Measurements from ENCODE around the gene PEMT. TPM values are rescaled to one million over a fixed set of nuclear protein-coding genes. Genes with fewer than 3 reads are reported as not detected.

Gene PEMT
- total RNA-seq, 2 experiments from 2014 or later: 14.1 to 17.2 TPM

DNA sequence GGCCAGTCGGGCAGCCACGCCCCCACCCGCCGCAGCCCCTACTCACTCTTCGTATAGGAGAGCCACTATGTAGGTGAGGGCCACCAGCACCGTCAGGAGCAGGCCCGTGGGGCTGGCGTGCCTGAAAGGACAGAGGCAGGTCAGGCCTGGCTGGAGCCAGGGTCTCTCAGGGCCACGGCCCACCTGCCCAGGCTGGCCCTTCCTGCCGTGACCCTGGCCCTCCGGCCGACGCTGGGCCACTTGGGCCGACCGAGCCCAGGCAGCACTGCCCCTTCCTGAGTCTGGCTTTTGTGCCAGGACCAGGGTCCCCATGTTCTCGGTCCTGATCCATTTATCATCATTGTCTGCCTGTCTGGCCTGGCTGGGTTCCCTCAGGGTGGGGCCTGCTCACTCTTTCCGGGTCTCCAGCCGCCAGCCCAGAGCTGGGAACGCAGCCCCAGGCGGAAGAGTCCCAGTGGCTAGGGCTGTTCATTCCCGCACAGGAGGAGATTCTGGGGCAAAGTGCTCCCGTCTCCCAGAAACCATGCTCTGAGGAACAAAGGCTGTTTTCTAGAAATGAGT lies 85.2 kb downstream of the PEMT start:
- POLR2A ChIA-PET: interaction anchor here (0.6 kb wide), 1 partner anchor 87 kb away, joined by 3 read pairs; no protein-coding TSS in a partner anchor

DNA sequence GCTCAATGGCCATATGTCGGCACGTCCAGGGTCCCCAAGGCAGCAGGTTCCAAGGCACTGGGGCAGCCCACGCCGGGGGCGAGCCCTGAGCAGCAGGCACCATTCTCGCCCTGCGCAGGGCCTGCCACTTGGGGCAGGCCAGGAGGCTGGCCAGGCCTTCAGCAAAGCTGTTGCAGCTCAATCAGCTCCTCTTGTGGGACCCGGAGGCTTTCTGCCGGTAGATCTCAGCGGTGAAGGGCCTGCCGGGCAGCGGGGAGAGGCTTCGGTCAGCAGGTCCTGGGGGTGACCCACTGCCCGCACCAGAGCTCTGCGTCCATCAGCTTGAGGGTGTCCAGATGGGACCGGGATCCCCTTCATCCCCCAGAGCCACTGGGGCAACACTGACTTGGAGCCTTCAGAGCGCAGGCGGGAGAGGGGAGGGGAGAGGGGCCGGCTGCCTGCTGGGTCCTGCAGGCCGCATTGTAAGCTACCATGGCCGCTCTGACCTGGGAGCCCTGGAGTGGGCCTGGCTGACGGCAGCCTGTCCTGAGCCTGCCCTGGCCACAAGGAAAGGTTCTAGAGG lies 85.8 kb downstream of the PEMT start:
- ChIA-PET CTCF (interaction anchor here (3.3 kb wide), 1 partner anchor 9 kb away, joined by 17 read pairs; no protein-coding TSS in a partner anchor), POLR2A (no interaction called here)
- no peak overlapping the region for H3K4me3 Mint-ChIP-seq
- H3K27ac Mint-ChIP-seq: no peak overlapping the region
- H3K36me3 Mint-ChIP-seq (ENCODE audit: low read depth): no peaks in the 10 kb centered on the region
- H3K27me3 Mint-ChIP-seq (ENCODE audit: low read depth): no peaks in the 10 kb centered on the region
- H3K9me3 Mint-ChIP-seq (ENCODE audit: insufficient read depth): no peaks in the 10 kb centered on the region
- no peak for ATAC-seq
- DNase-seq: no peak
- peaks cover 8% of the 10 kb centered on the region for H3K4me1 Mint-ChIP-seq (ENCODE audit: low read depth)

More for the DNA sequence above, 85.2 kb downstream of the PEMT start:
- Mint-ChIP-seq H3K36me3 (ENCODE audit: low read depth) (no peaks in the 10 kb centered on the region), H3K9me3 (ENCODE audit: insufficient read depth) (no peaks in the 10 kb centered on the region), H3K4me1 (ENCODE audit: low read depth) (peaks cover 14% of the 10 kb centered on the region), H3K27ac (no peak overlapping the region), H3K27me3 (ENCODE audit: low read depth) (no peaks in the 10 kb centered on the region), H3K4me3 (no peak overlapping the region)
- no peak for ATAC-seq
- CTCF ChIA-PET: interaction anchor here (3.3 kb wide), 1 partner anchor 9 kb away, joined by 17 read pairs; no protein-coding TSS in a partner anchor
- no peak for DNase-seq

DNA sequence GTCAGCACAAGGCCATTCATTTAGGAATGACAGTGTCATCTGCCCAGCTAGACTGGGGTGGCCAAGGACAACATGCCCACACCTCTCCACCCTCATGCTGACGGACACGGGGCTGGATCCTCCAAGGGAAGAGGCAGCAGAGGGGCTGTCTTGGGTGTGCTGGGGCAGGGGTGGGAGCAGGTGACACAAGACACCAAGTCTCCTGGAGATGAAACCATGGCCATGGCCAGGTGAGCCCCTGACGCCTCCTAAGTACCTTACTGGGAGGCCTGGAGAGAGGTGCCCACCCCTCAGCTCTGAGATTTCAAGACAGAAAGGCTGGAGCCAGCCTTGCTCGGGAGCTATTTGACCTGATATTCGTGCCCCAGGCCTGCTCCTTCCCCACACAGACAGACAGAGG lies 86.4 kb downstream of the PEMT start:
- H3K36me3 Mint-ChIP-seq (ENCODE audit: low read depth): no peaks in the 10 kb centered on the region
- H3K27me3 Mint-ChIP-seq (ENCODE audit: low read depth): no peaks in the 10 kb centered on the region
- H3K27ac Mint-ChIP-seq: no peak overlapping the region
- ATAC-seq (no peak), DNase-seq (no peak)
- H3K4me1 Mint-ChIP-seq (ENCODE audit: low read depth): peaks cover 3% of the 10 kb centered on the region
- H3K4me3 Mint-ChIP-seq: no peak overlapping the region
- CTCF ChIA-PET: interaction anchor here (3.3 kb wide), 1 partner anchor 8 kb away, joined by 17 read pairs; no protein-coding TSS in a partner anchor
- POLR2A ChIA-PET: no interaction called here
- no peaks in the 10 kb centered on the region for H3K9me3 Mint-ChIP-seq (ENCODE audit: insufficient read depth)

DNA sequence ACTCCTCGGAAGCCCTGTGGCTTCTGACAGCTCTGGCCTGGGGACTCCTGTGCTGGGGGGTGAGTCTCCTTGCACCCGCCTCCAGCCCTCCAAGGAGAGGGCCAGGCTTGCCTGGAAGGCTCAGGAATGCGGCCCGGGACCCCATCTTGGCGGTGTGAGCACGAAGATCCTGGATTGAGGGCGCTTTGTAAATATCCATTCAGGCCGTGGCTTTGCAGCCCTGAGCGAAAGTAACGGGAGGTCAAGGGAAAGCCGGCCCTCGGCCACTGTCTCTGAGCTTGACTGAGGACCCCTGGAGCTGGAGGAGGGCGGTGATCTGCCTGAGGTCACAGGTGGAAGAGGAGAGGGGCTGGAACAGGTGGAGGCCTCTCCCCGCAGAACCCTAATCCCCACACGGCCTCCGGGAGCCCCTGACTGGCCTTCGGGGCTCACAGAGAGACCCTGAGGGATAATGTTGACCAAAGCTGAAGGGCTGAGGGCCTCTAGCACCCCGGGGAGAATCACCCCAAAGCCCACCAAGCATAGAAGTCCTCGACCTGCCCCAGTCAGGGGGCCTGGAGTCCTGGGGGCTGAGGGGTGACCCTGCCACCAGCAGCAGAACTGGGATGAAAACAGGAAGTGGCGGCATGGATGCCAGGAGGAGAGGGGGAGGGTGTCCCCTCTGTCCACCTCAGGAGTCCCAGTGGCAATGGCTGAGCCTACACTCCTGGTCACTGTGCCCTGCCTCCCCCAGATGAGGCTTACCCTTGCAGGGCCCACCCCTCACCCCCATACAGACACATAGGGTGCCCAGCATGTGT lies 87.0 kb downstream of the PEMT start:
- no peaks in the 10 kb centered on the region for H3K36me3 Mint-ChIP-seq (ENCODE audit: low read depth)
- no peak for DNase-seq
- ChIA-PET CTCF (interaction anchor here (3.3 kb wide), 1 partner anchor 8 kb away, joined by 17 read pairs; no protein-coding TSS in a partner anchor), POLR2A (no interaction called here)
- no peaks in the 10 kb centered on the region for H3K4me1 Mint-ChIP-seq (ENCODE audit: low read depth)
- H3K27me3 Mint-ChIP-seq (ENCODE audit: low read depth): no peaks in the 10 kb centered on the region
- no peaks in the 10 kb centered on the region for H3K9me3 Mint-ChIP-seq (ENCODE audit: insufficient read depth)
- no peak overlapping the region for H3K4me3 Mint-ChIP-seq
- no peak for ATAC-seq
- H3K27ac Mint-ChIP-seq: no peak overlapping the region

DNA sequence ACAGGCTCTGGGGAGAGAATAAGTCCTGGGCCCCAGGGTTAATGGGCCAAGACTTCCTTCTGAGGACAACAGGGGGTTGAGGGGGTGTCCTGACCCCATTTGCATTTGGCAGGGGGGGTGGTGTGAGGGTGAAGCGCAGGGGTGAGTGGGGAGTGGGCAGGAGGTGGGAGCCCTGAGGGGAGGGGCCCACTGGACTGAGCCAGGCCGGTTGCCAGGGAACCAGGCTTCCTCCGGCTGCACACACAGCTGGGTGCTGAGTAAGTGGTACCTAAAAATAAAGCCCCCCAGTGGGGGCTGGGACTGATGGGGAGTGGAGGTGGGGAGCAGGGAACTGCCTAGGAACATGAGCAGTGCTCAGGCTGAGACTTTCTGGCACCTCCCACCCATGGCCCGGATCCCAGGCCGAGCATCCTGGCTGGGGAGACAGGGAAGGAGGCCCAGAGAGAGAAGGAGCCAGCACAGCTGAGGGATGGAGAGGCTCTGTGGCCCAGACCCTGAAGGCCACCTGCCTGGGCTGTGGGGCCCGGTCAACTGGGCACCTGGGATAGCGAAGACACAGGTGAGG lies 87.9 kb downstream of the PEMT start:
- H3K9me3 Mint-ChIP-seq (ENCODE audit: insufficient read depth): no peaks in the 10 kb centered on the region
- no peaks in the 10 kb centered on the region for H3K36me3 Mint-ChIP-seq (ENCODE audit: low read depth)
- POLR2A ChIA-PET: no interaction called here
- H3K4me1 Mint-ChIP-seq (ENCODE audit: low read depth): no peaks in the 10 kb centered on the region
- DNase-seq (no peak), ATAC-seq (no peak)
- H3K4me3 Mint-ChIP-seq: no peak overlapping the region
- H3K27ac Mint-ChIP-seq: no peak overlapping the region
- CTCF ChIA-PET: no interaction called here
- H3K27me3 Mint-ChIP-seq (ENCODE audit: low read depth): no peaks in the 10 kb centered on the region

DNA sequence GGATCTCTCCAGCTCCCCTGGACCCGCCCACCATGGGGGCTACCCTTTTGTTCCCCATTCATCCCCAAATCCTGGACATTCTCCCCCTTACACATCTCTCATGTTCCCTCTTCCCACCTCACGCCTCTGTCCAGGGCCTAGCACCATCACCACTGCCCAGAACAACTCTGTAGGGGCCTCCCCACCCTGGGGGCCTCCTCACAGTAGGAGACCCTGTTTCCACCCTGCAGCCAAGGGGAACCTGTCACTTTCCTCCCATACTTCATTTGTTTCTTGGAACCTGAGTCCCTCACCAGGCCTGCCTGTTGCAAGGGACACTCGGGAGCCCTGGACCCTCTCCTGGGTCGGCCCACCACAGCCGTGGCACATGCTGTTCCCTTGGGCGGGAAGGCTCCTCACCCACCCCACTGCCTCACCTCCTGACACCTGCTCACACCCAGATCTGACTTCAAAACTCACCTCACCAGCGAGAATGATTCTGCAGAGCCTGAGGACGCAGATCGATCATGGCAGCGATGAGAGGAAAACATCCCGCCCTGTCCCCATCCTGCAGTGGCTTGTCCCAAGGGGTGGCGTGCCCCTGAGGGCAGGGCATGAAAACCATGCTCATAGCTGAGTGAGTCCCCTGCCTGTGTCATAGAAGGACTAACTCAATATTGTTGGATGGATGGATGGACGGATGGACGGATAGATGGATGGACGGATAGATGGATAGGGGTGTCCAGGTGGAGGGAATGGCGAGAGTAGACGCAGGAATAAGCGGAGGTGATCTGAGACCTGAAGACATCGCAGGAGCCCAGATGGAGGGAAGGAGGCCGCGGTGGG lies 88.6 kb downstream of the PEMT start:
- ChIA-PET POLR2A (no interaction called here), CTCF (no interaction called here)
- Mint-ChIP-seq H3K4me3 (no peak overlapping the region), H3K36me3 (ENCODE audit: low read depth) (no peaks in the 10 kb centered on the region), H3K27me3 (ENCODE audit: low read depth) (no peaks in the 10 kb centered on the region), H3K9me3 (ENCODE audit: insufficient read depth) (no peaks in the 10 kb centered on the region), H3K4me1 (ENCODE audit: low read depth) (no peaks in the 10 kb centered on the region), H3K27ac (no peak overlapping the region)
- ATAC-seq (no peak), DNase-seq (no peak)

DNA sequence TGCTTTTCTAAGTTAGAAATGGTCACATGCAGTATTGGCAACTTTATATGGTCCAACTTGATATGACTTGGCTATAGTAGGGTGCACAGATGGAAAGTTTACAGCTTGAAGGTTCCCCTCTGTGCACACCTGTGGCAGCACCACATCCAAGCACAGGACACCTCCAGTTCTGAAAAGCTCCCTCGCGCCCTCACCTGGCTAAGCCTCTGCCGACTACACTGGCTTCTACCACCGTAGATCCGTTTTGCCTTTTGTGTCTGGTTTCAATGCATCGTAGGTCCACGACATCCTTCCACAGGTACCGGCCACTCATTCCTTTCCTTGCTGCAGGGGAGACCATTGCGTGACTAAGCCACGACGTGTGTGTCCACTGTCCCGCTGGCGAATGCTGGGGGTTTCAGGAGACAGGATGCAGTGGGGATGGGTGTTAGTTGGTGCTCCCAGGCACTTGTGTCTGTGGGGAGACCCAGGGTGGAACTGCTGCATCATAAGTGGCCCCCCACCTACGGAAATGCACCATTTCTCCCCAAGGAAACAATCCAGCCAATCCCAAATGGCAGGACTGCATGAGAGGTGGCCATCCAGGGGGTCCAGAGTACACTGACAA lies 90.4 kb downstream of the PEMT start:
- no peaks in the 10 kb centered on the region for H3K9me3 Mint-ChIP-seq (ENCODE audit: insufficient read depth)
- no peak overlapping the region for H3K27ac Mint-ChIP-seq
- CTCF ChIA-PET: interaction anchor here (1.8 kb wide), 1 partner anchor 145 kb away, joined by 4 read pairs; no protein-coding TSS in a partner anchor
- ATAC-seq (no peak), DNase-seq (no peak)
- no peak overlapping the region for H3K4me3 Mint-ChIP-seq
- POLR2A ChIA-PET: no interaction called here
- H3K36me3 Mint-ChIP-seq (ENCODE audit: low read depth): no peaks in the 10 kb centered on the region
- H3K4me1 Mint-ChIP-seq (ENCODE audit: low read depth): peaks cover 4% of the 10 kb centered on the region
- H3K27me3 Mint-ChIP-seq (ENCODE audit: low read depth): peaks cover 3% of the 10 kb centered on the region

DNA sequence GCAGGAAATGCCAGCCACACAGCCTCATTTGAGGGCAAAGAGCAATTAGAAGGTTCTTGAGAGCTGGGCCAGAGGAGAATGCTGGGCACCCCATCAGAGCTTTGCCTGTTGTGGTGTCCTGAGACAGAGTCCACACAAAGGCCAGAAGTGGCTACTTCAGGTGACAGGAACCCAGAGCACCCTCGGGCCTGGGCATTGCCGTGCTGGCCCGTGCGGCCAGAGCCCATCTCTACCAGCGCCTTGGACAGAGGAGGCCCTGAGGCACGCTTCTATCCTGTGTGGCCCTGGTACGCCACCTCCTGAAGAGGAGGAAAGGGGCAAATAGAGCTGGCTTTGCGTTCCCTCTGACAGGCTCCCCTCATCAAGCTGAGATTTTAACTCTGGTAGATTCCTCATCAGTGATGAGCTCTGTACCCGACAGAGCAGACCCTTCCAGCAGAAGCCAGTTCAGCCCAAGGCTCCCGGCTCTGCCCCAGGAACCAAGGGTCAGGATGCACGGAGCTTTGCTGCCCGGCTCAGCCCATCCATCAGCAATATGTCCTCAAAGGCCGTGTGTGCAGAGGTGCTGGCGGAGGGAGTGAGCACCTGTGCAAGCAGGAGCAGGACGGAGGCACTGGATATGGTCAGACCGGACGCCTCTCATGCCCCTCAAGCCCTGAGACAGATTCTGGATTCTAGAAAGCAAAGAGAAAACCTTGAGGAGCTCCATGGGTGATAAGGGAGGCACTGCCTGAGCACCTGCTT lies 91.9 kb downstream of the PEMT start:
- Mint-ChIP-seq H3K27me3 (ENCODE audit: low read depth) (peaks cover 15% of the 10 kb centered on the region), H3K4me3 (no peak overlapping the region), H3K27ac (no peak overlapping the region), H3K36me3 (ENCODE audit: low read depth) (peaks cover 4% of the 10 kb centered on the region), H3K4me1 (ENCODE audit: low read depth) (peaks cover 15% of the 10 kb centered on the region), H3K9me3 (ENCODE audit: insufficient read depth) (no peaks in the 10 kb centered on the region)
- ATAC-seq (no peak), DNase-seq (no peak)
- CTCF ChIA-PET: interaction anchor here (0.9 to 1.8 kb wide), 4 partner anchors 69 to 144 kb away, joined by 3 to 4 read pairs (median 4); no protein-coding TSS in a partner anchor
- POLR2A ChIA-PET: no interaction called here

DNA sequence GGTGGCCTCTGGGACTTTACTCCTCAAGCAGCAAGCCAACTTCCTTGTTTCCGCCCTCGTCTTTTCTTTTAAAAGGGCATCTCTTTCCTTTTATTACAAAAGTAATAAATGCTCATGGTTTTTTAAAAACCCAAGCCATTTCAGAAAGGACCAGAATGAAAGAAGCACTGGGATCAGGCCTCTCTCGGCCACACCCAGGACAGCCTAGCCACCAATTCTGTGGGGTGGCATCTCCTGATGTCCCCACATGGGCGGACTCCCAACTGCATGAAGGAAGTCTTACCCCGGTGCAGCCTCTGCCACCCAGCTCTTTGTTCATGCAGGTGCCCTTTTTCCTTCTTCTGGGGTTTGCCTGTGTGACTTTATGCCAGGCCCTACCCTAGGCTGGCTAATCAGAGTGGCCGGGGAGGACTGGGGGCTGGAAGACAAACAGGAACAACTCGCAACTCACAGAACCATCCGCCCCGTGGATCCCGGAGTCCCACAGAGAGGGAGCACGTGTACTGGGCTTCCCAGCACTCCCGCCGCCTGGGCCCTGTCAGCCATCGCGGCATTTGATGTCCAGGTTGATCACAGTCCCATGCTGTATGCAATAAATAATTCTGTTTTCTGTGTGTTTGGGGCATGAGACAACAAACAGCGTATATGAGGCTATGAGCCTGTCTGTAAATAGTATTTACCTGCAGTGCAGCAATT lies 92.8 kb downstream of the PEMT start:
- POLR2A ChIA-PET: no interaction called here
- no peaks in the 10 kb centered on the region for H3K9me3 Mint-ChIP-seq (ENCODE audit: insufficient read depth)
- H3K27ac Mint-ChIP-seq: no peak overlapping the region
- no peak overlapping the region for H3K4me3 Mint-ChIP-seq
- no peak for ATAC-seq
- peaks cover 19% of the 10 kb centered on the region for H3K27me3 Mint-ChIP-seq (ENCODE audit: low read depth)
- DNase-seq: no peak
- CTCF ChIA-PET: interaction anchor here (1.6 kb wide), 1 partner anchor 143 kb away, joined by 3 read pairs; no protein-coding TSS in a partner anchor
- peaks cover 4% of the 10 kb centered on the region for H3K36me3 Mint-ChIP-seq (ENCODE audit: low read depth)
- H3K4me1 Mint-ChIP-seq (ENCODE audit: low read depth): peaks cover 16% of the 10 kb centered on the region

DNA sequence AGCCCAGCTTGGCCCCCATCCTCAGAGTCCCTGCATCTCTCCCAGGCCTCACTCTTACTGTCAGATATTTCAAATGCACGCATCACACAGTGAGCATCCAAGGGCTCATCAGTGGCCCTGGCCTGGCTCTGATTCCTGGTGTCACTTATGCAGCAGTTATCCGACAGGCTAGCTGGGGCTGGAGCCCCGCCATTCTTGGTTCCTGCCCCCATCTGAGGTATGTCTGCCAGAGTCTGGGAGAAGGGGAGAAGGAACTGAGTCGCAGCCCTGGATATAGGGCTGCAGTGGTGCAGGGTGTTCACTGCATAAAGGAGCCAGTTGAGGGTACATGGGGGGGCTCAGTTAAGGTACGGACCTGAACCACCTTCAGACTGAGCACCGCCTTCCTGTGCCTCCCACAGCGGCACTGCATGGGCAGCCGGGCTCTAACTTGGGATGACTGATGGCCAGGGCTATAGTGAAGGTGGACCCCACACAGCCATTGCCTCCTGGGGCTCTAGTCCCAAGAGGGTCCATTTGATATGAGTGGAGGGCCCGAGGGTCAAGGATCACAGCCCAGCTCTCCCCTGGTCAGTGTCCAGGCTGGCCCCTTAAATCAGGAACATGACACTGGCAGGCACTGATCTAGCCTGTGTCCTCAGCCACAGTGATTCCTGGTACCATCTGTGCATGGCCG lies 93.5 kb downstream of the PEMT start:
- DNase-seq: no peak
- H3K4me1 Mint-ChIP-seq (ENCODE audit: low read depth): peaks cover 18% of the 10 kb centered on the region
- ChIA-PET POLR2A (interaction anchor here (0.7 kb wide), 1 partner anchor 143 kb away, joined by 3 read pairs; no protein-coding TSS in a partner anchor), CTCF (interaction anchor here (1.4 to 3.9 kb wide), 10 partner anchors 10 to 421 kb away, joined by 3 to 81 read pairs (median 13); partner anchors contain the start of gene PEMT)
- H3K27me3 Mint-ChIP-seq (ENCODE audit: low read depth): peaks cover 19% of the 10 kb centered on the region
- no peaks in the 10 kb centered on the region for H3K9me3 Mint-ChIP-seq (ENCODE audit: insufficient read depth)
- H3K27ac Mint-ChIP-seq: no peak overlapping the region
- no peak for ATAC-seq
- H3K4me3 Mint-ChIP-seq: no peak overlapping the region
- peaks cover 7% of the 10 kb centered on the region for H3K36me3 Mint-ChIP-seq (ENCODE audit: low read depth)
